Measurements from ENCODE around the gene ATP6V0D1.
A peak's percentile ranks its signal among the peaks of the same experiment; 100 is the strongest.

DNA sequence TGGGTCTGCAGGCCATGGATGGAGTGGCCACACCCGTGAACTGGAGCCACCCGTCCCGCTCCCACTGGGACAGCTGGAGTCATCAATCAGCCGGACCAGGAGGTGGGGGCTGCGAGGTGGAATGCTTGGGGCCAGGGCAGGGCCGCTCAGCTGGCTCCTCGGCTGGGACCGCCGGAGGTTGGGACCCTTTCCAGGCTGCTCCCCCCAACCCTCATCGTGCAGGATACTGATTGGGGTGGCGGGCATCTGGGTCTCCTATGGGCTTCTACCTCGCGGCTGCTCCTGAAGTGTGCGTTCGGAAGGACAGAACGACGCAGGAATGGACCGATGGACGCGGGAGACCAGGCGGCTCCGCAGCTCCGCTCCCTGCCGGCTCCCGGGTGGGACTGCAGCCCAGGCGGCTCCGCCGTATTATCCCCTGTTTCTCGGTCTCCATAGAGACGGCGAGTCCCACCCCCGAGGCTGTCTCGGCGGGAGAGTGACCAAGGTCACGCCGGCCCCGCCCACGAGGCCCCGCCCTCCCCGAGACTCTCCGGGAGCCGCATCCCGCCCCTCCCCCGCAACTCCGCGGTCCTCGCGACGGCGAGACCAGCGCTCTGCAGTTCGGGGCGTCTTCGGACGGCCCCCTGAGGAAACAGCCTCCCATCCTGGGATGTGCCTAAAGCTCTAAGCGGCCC, 87.7 kb downstream of the ATP6V0D1 start, which contains the start of gene TPPP3:
- TF ChIP-seq POLR2A (IDR thresholded peaks at IDR 0.05): peak; percentile 27 to 61 (median 54)
- TF ChIP-seq CTCF (IDR thresholded peaks at IDR 0.05): peak; percentile 47 to 85 (median 71)
